Activated CD8-positive, alpha-beta T cell treated with anti-CD3 and anti-CD28 coated beads for 36 hours (primary cell): ENCODE measurements around the gene NNMT. TPM values are rescaled to one million over a fixed set of nuclear protein-coding genes. Genes with fewer than 3 reads are reported as not detected.
A peak's percentile ranks its signal among the peaks of the same experiment; 100 is the strongest.

Experiments used
- ATAC-seq: fragments of 200-7000 bp; cut with Tn5 transposase; one replicate; pipeline ENCODE4 v1.10.0; 2021; ENCODE audit warnings: mild to moderate bottlenecking, moderate library complexity
- CTCF ChIA-PET: fragments of 350-600 bp; sonication (Branson Sonifier 250); formaldehyde crosslinking; loops from one replicate; lab custom pipeline; 2021; ENCODE audit warnings: antibody characterized with exemption; lab: Charles Lee
- POLR2A ChIA-PET: fragments of 350-600 bp; sonication (Branson Sonifier 250); formaldehyde crosslinking; loops from one replicate; lab custom pipeline; 2021; ENCODE audit warnings: antibody characterized with exemption; lab: Charles Lee
- DNase-seq: peaks from one replicate; pipeline ENCODE4 v3.0.0-alpha.2; 2020
- H3K27ac Mint-ChIP-seq: one replicate; pipeline ENCODE4 v1.8.0; 2021; ENCODE audit warnings: mild to moderate bottlenecking, mixed read lengths
- H3K27me3 Mint-ChIP-seq: one replicate; pipeline ENCODE4 v1.8.0; 2021; ENCODE audit warnings: mixed read lengths
- H3K36me3 Mint-ChIP-seq: one replicate; pipeline ENCODE4 v1.8.0; 2021; ENCODE audit warnings: low read depth, mixed read lengths
- H3K4me1 Mint-ChIP-seq: one replicate; pipeline ENCODE4 v1.8.0; 2021; ENCODE audit warnings: low read depth, mixed read lengths
- H3K4me3 Mint-ChIP-seq: one replicate; pipeline ENCODE4 v1.8.0; 2021; ENCODE audit warnings: mild to moderate bottlenecking, moderate library complexity, mixed read lengths
- H3K9me3 Mint-ChIP-seq: one replicate; pipeline ENCODE4 v1.8.0; 2021; ENCODE audit warnings: mixed read lengths
- intact Hi-C: fragments of 100-400 bp; cut with micrococcal nuclease; formaldehyde crosslinking; loops from one replicate; pipeline ENCODE4 v1.10.0; 2022
- total RNA-seq, 2 experiments: library from RNA; stranded (reverse); gene quantifications; one replicate each; pipeline ENCODE4 v1.2.3, GENCODE V29; 2021
- TF ChIP-seq, protein P1 (sequence below): fragments of 200-600 bp; IDR thresholded peaks from one replicate; pipeline ENCODE4 v1.8.0; 2022; ENCODE audit warnings: antibody characterized with exemption, mild to moderate bottlenecking

Gene NNMT
- total RNA-seq, 2 experiments from 2014 or later, result not detected

DNA sequence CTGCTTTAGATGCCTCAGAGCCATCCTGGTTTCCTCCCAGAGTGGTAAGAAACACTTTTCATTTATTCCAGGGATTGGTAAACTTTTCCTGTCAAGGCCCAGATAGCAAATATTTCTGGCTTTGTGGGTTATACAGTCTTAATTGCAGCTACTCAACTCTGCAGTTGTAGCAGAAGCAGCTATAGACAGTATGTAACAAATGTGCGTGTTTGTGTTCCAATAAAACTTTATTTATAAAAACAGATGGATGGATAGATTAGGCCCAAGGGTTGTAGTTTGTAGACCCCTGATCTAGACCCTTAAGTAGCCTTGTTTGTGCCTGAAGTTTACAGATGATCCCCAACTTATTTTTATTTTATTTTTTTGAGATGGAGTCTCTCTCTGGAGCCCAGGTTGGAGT, 17.9 kb downstream of the NNMT start:
- intact Hi-C loops, result no loop called here
- ChIA-PET POLR2A (no interaction called here), CTCF (no interaction called here)
- no peak overlapping the region for H3K27ac Mint-ChIP-seq
- no peak for DNase-seq
- TF ChIP-seq, protein P1, sequence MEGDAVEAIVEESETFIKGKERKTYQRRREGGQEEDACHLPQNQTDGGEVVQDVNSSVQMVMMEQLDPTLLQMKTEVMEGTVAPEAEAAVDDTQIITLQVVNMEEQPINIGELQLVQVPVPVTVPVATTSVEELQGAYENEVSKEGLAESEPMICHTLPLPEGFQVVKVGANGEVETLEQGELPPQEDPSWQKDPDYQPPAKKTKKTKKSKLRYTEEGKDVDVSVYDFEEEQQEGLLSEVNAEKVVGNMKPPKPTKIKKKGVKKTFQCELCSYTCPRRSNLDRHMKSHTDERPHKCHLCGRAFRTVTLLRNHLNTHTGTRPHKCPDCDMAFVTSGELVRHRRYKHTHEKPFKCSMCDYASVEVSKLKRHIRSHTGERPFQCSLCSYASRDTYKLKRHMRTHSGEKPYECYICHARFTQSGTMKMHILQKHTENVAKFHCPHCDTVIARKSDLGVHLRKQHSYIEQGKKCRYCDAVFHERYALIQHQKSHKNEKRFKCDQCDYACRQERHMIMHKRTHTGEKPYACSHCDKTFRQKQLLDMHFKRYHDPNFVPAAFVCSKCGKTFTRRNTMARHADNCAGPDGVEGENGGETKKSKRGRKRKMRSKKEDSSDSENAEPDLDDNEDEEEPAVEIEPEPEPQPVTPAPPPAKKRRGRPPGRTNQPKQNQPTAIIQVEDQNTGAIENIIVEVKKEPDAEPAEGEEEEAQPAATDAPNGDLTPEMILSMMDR, result no peak
- peaks cover 7% of the 10 kb centered on the region for H3K27me3 Mint-ChIP-seq
- H3K9me3 Mint-ChIP-seq, result no peaks in the 10 kb centered on the region
- H3K36me3 Mint-ChIP-seq, result no peaks in the 10 kb centered on the region
- H3K4me1 Mint-ChIP-seq, result peaks cover 10% of the 10 kb centered on the region
- no peak for ATAC-seq
- H3K4me3 Mint-ChIP-seq, result no peak overlapping the region

DNA sequence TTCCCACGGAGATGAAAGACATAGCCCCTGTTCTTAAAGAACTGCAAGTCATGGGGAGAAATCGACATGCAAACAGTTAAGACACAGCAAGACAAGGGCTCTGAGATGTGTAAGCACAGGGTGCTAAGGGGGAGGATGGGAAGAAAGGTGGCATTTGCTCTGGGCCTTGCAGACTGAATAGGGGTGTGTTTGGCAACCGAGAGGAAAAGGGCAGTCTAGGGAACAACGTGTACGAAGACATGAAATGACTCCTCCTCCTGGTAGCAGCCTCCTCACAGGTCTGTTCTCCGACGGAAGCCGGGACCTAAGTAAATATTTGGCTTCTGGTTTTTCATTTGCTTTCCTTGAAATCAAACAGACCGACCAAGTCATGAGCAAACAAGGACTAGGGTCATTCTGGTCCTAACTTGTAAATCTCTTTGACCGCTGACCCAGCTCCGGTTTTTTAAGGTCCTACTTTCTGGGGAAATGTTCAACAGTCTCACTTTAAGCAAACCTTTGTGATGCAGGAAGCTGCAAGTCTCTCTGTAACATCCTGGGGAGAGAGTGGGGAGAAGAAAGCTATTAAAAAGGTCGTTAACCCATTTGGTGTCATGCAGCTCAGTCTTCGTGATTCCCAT, 19.7 kb downstream of the NNMT start:
- DNase-seq (no peak), ATAC-seq (peak; percentile 61)
- Mint-ChIP-seq H3K9me3 (no peaks in the 10 kb centered on the region), H3K4me3 (peak overlapping the region; percentile 36), H3K36me3 (no peaks in the 10 kb centered on the region), H3K27me3 (peaks cover 7% of the 10 kb centered on the region), H3K27ac (peak overlapping the region; percentile 12), H3K4me1 (peaks cover 10% of the 10 kb centered on the region)
- TF ChIP-seq, protein P1, result no peak
- intact Hi-C loops, result no loop called here
- ChIA-PET POLR2A (no interaction called here), CTCF (interaction anchor here (1.2 to 1.5 kb wide), 2 partner anchors 9 to 15 kb away, joined by 3 read pairs; no protein-coding TSS in a partner anchor)

DNA sequence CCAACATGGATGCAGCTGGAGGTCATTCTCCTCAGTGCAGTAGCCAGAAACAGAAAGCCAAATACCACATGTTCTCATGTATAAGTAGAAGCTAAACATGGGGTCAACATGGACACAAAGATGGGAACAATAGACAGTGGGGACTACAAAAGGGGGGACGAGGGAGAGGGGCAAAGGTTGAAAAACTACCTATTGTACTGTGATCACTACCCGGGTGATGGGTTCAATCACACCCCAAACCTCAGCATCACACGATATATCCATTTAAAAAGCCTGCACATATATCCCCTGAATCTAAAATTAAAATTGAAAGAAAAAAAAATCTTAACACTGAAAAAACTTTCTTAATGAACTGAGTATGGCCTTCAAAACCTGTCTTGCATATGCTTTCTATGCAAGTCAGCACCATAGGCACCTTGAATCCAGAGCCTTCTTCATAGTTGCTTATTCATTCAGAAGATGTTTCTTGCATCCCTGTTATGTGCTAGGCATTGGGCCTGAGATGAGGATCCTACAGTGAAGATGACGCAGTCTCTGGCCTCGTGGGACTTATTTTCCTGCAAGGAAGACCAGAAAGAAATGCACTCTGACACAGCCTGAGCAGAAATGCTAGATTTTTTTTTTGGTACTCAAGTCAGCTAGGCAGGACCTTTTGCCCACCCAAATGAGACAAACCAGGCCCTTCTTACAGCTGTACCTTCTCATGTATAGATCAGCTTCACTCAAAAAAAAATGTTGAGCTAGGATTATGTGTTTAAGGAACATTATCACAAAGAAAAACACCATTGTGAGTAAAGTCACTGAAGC, 21.0 kb downstream of the NNMT start:
- Mint-ChIP-seq H3K36me3 (no peaks in the 10 kb centered on the region), H3K4me3 (no peak overlapping the region), H3K27me3 (peaks cover 7% of the 10 kb centered on the region), H3K4me1 (peaks cover 10% of the 10 kb centered on the region), H3K27ac (no peak overlapping the region), H3K9me3 (no peaks in the 10 kb centered on the region)
- ATAC-seq (no peak), DNase-seq (no peak)
- ChIA-PET POLR2A (no interaction called here), CTCF (interaction anchor here (1.2 kb wide), 1 partner anchor 10 kb away, joined by 3 read pairs; no protein-coding TSS in a partner anchor)
- TF ChIP-seq, protein P1, result no peak
- intact Hi-C loops, result no loop called here

- peaks cover 5% of the 10 kb centered on the region for H3K27me3 Mint-ChIP-seq
- no peak overlapping the region for H3K27ac Mint-ChIP-seq
- TF ChIP-seq, protein P1, result no peak
- no peak overlapping the region for H3K4me3 Mint-ChIP-seq
- ChIA-PET POLR2A (no interaction called here), CTCF (no interaction called here)
- no peaks in the 10 kb centered on the region for H3K36me3 Mint-ChIP-seq
- H3K4me1 Mint-ChIP-seq, result peaks cover 10% of the 10 kb centered on the region
- intact Hi-C loops, result no loop called here
- ATAC-seq (no peak), DNase-seq (no peak)
- no peaks in the 10 kb centered on the region for H3K9me3 Mint-ChIP-seq
These were observed 21.6 kb downstream of the NNMT start for GRCh38 chr11:114317787-114318137.

GRCh38 chr11:114318361-114318760, 22.2 kb downstream of the NNMT start:
- ATAC-seq (no peak), DNase-seq (no peak)
- no peak overlapping the region for H3K4me3 Mint-ChIP-seq
- H3K4me1 Mint-ChIP-seq, result peaks cover 10% of the 10 kb centered on the region
- intact Hi-C loops, result no loop called here
- H3K9me3 Mint-ChIP-seq, result no peaks in the 10 kb centered on the region
- H3K36me3 Mint-ChIP-seq, result no peaks in the 10 kb centered on the region
- TF ChIP-seq, protein P1, result no peak
- H3K27ac Mint-ChIP-seq, result no peak overlapping the region
- POLR2A ChIA-PET, result no interaction called here
- CTCF ChIA-PET, result no interaction called here
- H3K27me3 Mint-ChIP-seq, result peaks cover 5% of the 10 kb centered on the region
